MG63 (cell line): ENCODE measurements around the gene TRIO. TPM values are rescaled to one million over a fixed set of nuclear protein-coding genes. Genes with fewer than 3 reads are reported as not detected.

Source experiments
- DNase-seq: peaks from one replicate; pipeline ENCODE4 v3.0.0-alpha.2; 2020
- H3K27me3 ChIP-seq: fragments of 250-450 bp; sonication (Bioruptor Pico); 2 replicates; pipeline ENCODE4 v1.5.1; 2020; ENCODE audit warnings: mild to moderate bottlenecking, moderate library complexity
- H3K36me3 ChIP-seq: fragments of 250-450 bp; sonication (Bioruptor Pico); 2 replicates; pipeline ENCODE4 v1.5.1; 2020; ENCODE audit warnings: mild to moderate bottlenecking, moderate library complexity
- H3K4me3 ChIP-seq: fragments of 250-450 bp; sonication (Bioruptor Pico); 2 replicates; pipeline ENCODE4 v1.5.1; 2020; ENCODE audit warnings: mild to moderate bottlenecking, moderate library complexity
- H3K9me3 ChIP-seq: fragments of 250-450 bp; sonication (Bioruptor Pico); 2 replicates; pipeline ENCODE4 v1.5.1; 2020; ENCODE audit warnings: mild to moderate bottlenecking, moderate library complexity
- total RNA-seq: library from RNA; depleted of rRNA; stranded (reverse); fragments of >200 nt; shearing (Covaris generic); gene quantifications from 2 replicates; pipeline ENCODE4 v1.2.3, GENCODE V29; 2014; ENCODE audit warnings: low replicate concordance

TRIO gene
- total RNA-seq, 1 experiment from 2014 or later = 123 TPM

GRCh38 chr5:14115323-14115895 is 27.7 kb upstream of the TRIO start:
- no peak for DNase-seq
- Histone ChIP-seq H3K9me3 (peaks cover 12% of the 10 kb centered on the region), H3K4me3 (no peak overlapping the region), H3K36me3 (no peaks in the 10 kb centered on the region), H3K27me3 (no peaks in the 10 kb centered on the region)

- no peak for DNase-seq
- Histone ChIP-seq H3K4me3 (no peak overlapping the region), H3K27me3 (no peaks in the 10 kb centered on the region), H3K9me3 (no peaks in the 10 kb centered on the region), H3K36me3 (no peaks in the 10 kb centered on the region)
Observed at GRCh38 chr5:14118551-14119320, 24.4 kb upstream of the TRIO start.

DNA sequence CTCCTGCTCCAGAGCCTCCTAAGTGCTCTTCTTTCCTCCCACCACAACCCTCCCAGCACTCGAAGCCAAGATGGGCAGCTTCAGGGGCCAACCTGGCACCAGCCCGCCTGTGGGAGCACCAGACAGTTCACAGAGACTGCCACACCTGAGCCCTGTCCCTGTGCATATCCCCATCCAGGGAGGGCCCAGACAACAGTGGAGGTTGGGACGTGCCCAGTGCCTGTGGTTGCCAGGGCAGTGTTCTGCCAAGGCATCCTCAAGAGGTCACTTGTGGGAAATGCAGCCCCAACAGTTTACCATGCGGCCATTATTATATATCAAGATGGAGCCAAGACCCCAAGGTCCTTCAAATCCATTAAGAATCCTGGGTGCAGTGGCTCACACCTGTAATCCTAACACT is 23.0 kb upstream of the TRIO start:
- Histone ChIP-seq H3K36me3 (no peaks in the 10 kb centered on the region), H3K9me3 (no peaks in the 10 kb centered on the region), H3K27me3 (no peaks in the 10 kb centered on the region), H3K4me3 (no peak overlapping the region)
- no peak for DNase-seq

DNA sequence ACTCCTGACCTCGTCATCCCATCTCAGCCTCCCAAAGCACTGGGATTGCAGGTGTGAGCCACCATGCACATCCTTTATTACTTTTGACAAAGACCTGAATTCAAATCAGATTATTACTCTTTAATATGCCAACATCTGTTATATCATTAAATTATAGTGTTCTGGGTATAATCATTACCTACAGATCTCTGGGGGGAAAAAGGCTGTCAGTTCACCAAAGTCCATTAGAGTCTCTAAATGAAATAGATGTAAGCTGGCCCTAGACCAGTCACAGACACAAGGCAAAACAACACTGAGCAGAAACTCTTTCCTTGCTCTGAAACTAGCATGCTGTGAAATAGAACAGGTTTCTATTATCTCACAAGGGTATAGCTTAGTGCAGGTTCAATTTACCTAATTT is 21.6 kb upstream of the TRIO start:
- H3K4me3 ChIP-seq = no peak overlapping the region
- no peaks in the 10 kb centered on the region for H3K36me3 ChIP-seq
- H3K27me3 ChIP-seq = no peaks in the 10 kb centered on the region

GRCh38 chr5:14122089-14122488 is 21.1 kb upstream of the TRIO start:
- Histone ChIP-seq H3K4me3 (no peak overlapping the region), H3K9me3 (no peaks in the 10 kb centered on the region), H3K36me3 (no peaks in the 10 kb centered on the region), H3K27me3 (no peaks in the 10 kb centered on the region)
- DNase-seq = no peak

More for the DNA sequence above, 21.6 kb upstream of the TRIO start:
- DNase-seq = no peak
- H3K9me3 ChIP-seq = no peaks in the 10 kb centered on the region

DNA sequence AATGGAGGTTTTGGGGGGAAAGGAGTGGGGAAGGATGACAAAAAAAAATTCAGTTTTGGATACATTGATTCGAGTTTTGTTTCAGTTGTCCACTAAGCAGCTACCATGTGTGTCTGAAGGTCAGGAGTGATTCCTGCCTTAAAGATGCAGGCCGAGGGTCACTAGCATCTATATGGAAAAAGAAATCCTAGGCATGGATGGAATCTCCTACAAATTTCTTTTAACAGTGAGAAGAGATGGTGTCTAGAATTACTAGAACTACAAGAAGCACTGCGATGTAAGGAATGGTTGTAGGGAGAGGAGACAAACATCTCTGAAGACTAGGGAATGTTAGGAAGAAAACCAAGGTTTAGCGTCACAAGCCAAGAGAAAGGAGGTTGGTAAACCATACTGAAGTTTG is 19.6 kb upstream of the TRIO start:
- Histone ChIP-seq H3K9me3 (no peaks in the 10 kb centered on the region), H3K36me3 (no peaks in the 10 kb centered on the region), H3K27me3 (0 out of 2 replicates have a peak, but pooled peaks cover 3% of the 10 kb centered on the region), H3K4me3 (no peak overlapping the region)
- DNase-seq = no peak

DNA sequence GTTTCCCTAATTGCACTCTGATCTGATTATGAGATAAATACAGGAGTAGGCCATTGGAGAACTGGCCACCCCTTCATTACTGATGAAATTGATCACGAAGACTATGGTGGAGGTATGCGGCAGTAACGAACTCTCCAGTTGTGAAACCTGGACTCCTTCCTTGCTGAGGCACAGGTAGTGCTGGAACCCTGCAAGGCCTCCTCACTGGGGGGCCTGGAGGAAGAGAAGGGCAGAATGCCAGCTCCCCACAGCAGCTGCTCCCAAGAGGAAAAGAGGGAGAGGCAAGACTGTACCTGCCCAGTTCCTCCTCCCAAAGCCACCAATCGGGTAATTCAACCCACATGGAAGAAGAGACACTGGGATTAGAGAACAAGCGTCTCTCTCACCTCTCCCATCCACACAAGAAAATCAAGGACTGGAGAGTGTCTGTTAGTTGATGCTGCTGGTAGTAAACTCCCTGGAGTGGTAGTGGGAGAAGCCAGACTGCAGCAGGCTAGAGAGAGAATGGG is 19.1 kb upstream of the TRIO start:
- no peak overlapping the region for H3K4me3 ChIP-seq
- H3K27me3 ChIP-seq = 0 out of 2 replicates have a peak, but pooled peaks cover 3% of the 10 kb centered on the region
- DNase-seq = no peak
- no peaks in the 10 kb centered on the region for H3K36me3 ChIP-seq
- no peaks in the 10 kb centered on the region for H3K9me3 ChIP-seq

GRCh38 chr5:14125262-14125661 is 17.9 kb upstream of the TRIO start:
- Histone ChIP-seq H3K9me3 (no peaks in the 10 kb centered on the region), H3K36me3 (no peaks in the 10 kb centered on the region), H3K27me3 (0 out of 2 replicates have a peak, but pooled peaks cover 3% of the 10 kb centered on the region), H3K4me3 (no peak overlapping the region)
- no peak for DNase-seq

DNA sequence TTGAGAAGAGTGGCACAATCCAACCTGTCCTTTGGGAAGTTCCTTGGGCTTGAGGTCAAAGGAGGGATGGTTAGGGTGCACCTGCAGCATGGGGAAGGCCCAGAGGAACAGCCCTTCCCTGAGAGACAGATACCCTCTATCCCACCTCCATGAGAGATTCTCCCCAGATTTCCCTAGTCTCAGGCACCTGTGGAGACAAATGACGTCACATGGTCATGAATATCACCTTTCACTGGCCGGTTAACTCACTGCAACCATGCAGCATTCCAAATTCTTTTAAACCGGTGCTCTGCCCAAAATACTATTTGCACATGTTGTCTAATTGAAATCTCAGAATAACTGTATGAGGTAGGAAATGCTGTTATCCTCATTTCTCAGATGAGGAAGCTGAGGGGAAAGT is 15.6 kb upstream of the TRIO start:
- no peak overlapping the region for H3K4me3 ChIP-seq
- no peaks in the 10 kb centered on the region for H3K9me3 ChIP-seq
- DNase-seq = no peak
- no peaks in the 10 kb centered on the region for H3K36me3 ChIP-seq
- H3K27me3 ChIP-seq = 0 out of 2 replicates have a peak, but pooled peaks cover 3% of the 10 kb centered on the region

DNA sequence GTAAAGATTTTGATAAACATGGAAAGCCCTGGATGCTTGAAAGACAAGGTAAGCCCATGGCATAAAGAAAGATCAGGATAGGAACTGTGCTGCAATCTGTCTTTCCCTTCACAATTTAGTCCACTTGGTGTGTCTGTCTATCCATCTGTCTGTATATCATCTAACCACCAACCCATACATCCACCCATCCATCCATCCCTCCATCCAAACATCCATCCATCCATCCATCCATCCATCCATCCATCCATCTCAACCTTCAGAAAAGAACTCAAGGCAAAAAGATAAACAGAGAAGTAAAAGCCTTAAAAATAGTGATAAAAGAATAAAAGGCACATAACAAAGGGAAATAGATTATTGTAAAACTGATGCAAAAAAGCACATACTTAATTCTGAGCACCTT is 15.1 kb upstream of the TRIO start:
- no peaks in the 10 kb centered on the region for H3K36me3 ChIP-seq
- H3K9me3 ChIP-seq = no peaks in the 10 kb centered on the region
- 0 out of 2 replicates have a peak, but pooled peaks cover 3% of the 10 kb centered on the region for H3K27me3 ChIP-seq
- no peak for DNase-seq
- H3K4me3 ChIP-seq = no peak overlapping the region

DNA sequence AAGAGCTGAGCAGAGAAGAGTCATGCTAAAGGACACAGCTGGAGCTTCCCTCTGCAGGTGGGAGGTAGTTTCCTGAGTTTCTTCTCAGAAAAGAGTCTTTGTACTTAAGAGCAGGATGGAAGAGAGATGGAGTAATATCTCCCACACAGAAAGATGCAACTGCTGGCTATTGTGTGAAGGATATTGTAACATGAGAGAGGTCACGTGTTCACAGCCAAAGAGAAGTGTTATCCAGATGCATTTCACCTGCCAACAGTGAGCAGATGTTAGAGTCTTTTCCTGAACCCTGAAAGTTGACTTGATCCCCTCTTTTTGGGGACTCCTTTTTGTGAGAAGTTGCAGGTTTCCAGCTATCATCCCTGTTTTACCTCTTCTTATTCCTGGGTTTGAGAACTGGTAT is 14.0 kb upstream of the TRIO start:
- 0 out of 2 replicates have a peak, but pooled peaks cover 3% of the 10 kb centered on the region for H3K9me3 ChIP-seq
- no peak overlapping the region for H3K4me3 ChIP-seq

DNA sequence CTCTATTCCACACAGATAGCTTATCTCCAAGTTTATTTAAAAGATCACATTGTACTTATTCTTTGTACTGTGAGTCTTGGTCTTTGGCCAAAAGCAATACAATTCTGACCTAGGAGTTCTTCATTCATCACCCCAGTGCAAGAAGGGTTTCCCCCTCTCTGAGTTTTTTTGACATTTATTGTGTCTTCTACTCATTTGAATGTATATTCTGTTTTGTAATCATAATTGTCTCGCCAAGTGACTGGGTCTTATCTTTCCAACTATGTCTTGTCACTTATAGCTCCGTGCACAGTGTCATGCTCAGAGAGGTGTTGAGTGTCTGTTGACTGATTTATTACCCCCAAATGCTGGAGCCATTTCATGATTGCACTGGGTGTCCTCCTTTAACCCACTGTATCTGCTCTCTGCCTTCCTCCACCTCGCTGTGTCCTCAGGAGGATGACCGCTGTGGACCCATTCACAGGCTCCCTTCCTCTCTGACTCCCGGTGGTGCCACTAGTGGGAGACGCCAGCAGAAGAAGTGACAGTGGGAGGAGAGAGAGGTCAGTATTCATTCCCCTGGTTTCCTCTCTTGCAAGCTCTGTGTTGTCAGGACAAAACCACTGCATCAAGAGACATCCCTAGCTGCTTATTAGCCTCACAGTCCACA is 11.2 kb upstream of the TRIO start:
- H3K9me3 ChIP-seq = peaks cover 7% of the 10 kb centered on the region
- no peak overlapping the region for H3K4me3 ChIP-seq
- 0 out of 2 replicates have a peak, but pooled peaks cover 3% of the 10 kb centered on the region for H3K27me3 ChIP-seq
- H3K36me3 ChIP-seq = no peaks in the 10 kb centered on the region
- no peak for DNase-seq

More for the DNA sequence above, 14.0 kb upstream of the TRIO start:
- no peaks in the 10 kb centered on the region for H3K36me3 ChIP-seq
- H3K27me3 ChIP-seq = 0 out of 2 replicates have a peak, but pooled peaks cover 3% of the 10 kb centered on the region
- DNase-seq = no peak

DNA sequence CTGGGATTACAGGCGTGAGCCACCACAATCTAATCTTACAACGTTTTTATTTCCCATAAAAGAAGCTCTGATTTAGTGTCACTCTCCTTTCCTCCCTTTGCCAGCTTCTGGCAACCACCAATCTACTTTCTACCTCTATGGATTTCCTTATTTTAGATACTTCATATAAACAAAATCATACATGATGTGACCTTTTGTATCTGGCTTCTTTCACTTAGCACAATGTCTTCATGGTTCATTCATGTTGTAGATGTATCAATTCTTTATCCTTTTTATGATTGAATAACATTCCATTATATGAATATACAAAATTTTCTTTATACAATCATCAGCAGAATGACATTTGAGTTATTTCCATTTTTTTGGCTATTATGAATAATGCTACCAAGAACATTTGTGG is 9.7 kb upstream of the TRIO start:
- H3K9me3 ChIP-seq = peaks cover 7% of the 10 kb centered on the region
- no peak overlapping the region for H3K4me3 ChIP-seq
- H3K27me3 ChIP-seq = no peaks in the 10 kb centered on the region
- no peaks in the 10 kb centered on the region for H3K36me3 ChIP-seq
- DNase-seq = no peak

- Histone ChIP-seq H3K27me3 (no peaks in the 10 kb centered on the region), H3K4me3 (no peak overlapping the region), H3K9me3 (peaks cover 7% of the 10 kb centered on the region), H3K36me3 (no peaks in the 10 kb centered on the region)
- DNase-seq = no peak
Observed at GRCh38 chr5:14134083-14134482, 9.1 kb upstream of the TRIO start.

DNA sequence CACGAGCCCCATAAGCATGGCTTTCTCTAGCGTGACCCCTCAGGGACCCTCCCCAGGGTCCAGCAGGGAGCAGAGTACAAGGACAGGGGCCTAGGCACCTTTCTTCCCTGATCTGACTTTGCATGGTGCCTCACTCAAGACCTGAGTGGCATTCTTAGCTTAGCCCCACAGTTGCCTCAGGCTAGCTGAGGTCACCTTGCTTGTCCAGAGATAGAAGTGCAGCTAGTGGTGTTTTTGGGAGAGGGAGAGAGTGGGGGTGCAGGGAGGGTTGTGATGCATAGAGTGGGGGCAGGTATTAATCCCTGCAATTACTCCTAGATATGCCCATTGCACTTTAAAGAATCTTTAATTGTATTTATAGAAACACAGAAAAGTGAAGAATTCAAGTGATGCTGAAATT is 8.4 kb upstream of the TRIO start:
- no peak overlapping the region for H3K4me3 ChIP-seq
- peaks cover 7% of the 10 kb centered on the region for H3K9me3 ChIP-seq
- no peaks in the 10 kb centered on the region for H3K36me3 ChIP-seq
- DNase-seq = no peak
- H3K27me3 ChIP-seq = no peaks in the 10 kb centered on the region

- peaks cover 7% of the 10 kb centered on the region for H3K9me3 ChIP-seq
- H3K36me3 ChIP-seq = no peaks in the 10 kb centered on the region
- H3K4me3 ChIP-seq = no peak overlapping the region
- no peaks in the 10 kb centered on the region for H3K27me3 ChIP-seq
- DNase-seq = no peak
Observed at GRCh38 chr5:14135621-14136020, 7.5 kb upstream of the TRIO start.

- Histone ChIP-seq H3K9me3 (peaks cover 7% of the 10 kb centered on the region), H3K27me3 (no peaks in the 10 kb centered on the region), H3K36me3 (no peaks in the 10 kb centered on the region), H3K4me3 (no peak overlapping the region)
- DNase-seq = no peak
Observed at GRCh38 chr5:14136228-14136627, 6.9 kb upstream of the TRIO start.
